C1 segment of cervical spinal cord (tissue), 14 donors: ENCODE results near the gene RAD51B.
"Not testable (repeated sequence)": the region's sequence is repeated elsewhere in the genome, so short reads cannot be mapped to it uniquely, and the experiment has no call there.

Experiments
- DNase-seq, 14 donors: peaks; one replicate each; lab custom pipeline; 2025; lab: John Stamatoyannopoulos, UW

Gene RAD51B

DNA sequence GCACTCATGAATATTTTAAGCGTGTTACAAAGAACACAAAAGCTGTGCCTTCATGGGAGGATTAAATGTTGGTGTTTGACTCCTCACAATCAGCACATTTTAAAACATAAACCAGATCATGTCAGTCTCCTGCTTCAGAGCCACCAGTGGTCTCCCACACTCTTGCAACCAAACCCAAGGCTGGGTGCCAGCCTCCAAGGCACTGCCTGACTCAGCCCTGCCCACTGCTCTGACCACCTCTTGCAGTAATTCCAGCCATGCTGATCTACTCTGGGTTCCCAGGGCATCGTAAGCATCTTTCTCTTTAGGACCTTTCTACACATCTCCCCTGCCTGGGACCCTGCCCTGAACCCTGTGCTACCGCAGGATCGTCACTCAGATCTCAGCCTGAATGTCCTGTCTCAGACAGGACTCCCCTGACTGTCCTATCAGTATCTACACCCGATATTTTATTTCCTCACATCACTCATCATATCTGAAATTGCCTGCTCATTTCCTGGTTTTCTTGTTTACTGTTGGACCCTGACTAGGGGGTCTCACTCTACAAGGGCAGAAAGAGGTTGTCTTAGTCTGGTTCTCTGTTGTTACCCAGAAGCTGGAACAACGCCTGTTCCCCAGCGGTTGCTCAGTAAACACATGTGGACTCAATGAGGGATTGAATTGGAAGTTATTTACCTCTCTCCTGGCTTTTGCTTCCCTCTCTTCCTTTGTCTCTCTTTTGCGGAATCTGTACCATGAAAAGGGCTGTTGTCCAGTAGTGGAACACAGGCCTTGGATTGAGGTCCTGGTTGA, 449.8 kb downstream of the RAD51B start:
- DNase-seq: no peak

- DNase-seq: no peak
These were observed 450.8 kb downstream of the RAD51B start for GRCh38 chr14:68270342-68270741.

- DNase-seq: no peak
These were observed 452.4 kb downstream of the RAD51B start for GRCh38 chr14:68271913-68272391.

DNA sequence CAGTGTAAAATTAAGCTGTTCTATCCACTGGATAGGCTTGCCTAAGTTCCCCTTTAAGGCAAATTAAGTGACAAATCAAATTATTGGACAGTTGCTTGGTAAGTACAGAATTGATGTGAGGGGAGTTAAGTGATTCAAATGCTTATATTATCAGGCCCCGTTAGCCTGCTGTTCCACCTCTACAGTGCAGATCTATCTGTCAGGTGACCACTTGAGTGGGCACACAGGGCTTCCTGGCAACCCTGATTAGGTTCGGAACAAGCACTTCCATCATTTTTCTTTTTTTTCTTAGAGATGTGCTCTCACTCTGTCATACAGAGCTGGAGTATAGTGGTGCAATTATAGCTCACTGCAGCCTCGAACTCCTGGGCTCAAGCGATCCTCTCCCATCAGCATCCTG, 453.8 kb downstream of the RAD51B start:
- no peak for DNase-seq

- DNase-seq: no peak
These were observed 455.1 kb downstream of the RAD51B start for GRCh38 chr14:68274725-68275124.

DNA sequence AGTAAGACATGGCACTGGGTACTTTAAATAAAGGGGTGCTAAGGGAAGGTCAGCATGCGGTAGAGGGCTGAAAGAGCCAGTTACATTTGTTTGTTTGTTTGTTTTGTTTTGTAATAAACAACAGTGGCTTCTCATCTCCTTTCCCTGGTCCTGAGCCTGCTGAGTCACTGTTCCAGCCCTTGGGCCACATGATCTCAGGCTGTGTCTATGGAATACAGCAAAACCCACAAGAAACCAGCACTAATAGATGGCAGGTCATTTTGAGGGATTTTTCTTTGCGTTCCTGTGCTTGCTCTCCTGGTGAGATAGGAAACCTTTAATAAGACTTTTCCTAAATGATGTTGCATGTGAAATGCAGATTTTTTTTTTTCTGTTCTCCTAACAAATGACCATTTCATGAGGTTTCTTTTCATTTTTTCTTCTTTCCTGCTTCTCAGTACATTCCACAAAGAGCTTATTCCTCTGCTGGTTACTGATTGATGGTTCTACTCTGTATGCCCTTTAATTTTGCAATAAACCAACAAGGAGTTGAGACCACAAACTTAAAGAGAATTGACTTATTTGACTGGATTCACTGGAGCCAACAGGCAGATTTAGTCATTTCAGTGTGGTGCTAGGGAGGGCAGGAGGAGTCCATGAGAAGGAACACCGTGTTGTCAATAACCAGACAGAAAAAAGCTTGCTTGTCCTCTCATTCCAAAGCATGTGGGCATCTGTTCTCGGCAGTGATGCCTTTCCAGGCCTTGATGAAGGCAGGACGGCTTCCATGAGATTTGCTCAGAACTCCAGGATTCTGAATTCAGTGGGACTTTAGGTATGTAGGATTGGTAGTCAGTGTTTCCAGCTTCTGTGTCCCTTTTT, 459.2 kb downstream of the RAD51B start:
- DNase-seq: peak in 1 of 14 donors; percentile 40

- no peak for DNase-seq
These were observed 459.8 kb downstream of the RAD51B start for GRCh38 chr14:68279437-68279720.

- DNase-seq: no peak
These were observed 460.2 kb downstream of the RAD51B start for GRCh38 chr14:68279777-68280233.

GRCh38 chr14:68281497-68281896, 461.9 kb downstream of the RAD51B start:
- no peak for DNase-seq

GRCh38 chr14:68282479-68283377, 463.1 kb downstream of the RAD51B start:
- no peak for DNase-seq

DNA sequence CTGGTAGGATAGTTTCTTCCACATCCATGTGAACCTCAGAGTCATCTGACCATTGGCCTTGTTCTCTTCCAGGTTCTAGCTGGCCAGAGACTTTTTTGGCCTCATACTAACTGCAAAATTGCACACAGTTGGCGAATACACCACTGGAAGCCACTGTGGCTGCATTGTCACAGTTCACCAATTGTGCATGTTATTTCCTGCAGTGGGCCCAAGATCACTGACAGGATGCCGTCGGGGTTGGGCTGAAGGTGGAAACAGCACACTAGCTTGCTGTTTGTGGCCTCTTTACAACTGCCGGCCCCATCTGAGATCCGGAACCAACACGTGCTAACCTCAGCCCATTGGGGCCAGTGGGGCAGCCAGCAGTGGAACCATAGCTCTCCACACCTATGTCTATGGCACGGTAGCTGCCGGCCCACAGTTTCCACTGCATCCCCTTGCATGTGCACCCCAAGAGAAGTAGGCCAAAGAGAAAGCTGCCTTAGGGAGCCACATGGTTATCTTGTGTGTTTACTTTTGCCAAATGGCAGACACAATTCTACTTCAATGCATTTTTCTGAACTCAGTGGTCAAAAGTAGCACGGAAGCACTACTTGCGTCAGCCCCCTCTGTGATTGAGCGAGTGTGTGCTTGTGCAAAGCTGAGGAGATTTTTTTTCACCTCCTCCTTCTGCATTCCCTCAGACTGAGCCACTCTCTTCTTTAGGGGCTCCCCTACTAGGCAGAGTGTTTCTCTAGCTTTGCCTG, 464.0 kb downstream of the RAD51B start:
- no peak for DNase-seq

- DNase-seq: no peak
These were observed 464.8 kb downstream of the RAD51B start for GRCh38 chr14:68284333-68284732.

DNA sequence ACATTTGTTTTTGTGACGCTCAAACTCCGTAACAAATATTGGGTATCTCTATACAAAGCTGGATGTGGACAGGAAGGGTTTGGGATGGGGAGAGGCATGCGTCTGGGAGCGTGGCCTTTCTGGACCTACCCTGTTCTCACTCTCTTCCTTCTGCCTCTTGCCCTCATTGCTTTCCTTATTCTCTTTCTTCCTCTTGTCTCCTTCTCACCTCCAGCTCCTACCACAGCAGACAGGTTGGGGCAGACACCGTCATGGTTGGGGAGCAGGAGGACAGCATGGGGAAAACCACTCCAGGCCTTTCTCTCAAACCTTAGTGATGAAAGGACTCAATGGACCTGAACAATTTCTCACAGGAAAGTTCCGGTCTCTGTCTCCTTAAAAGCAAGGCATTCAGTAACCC, 465.3 kb downstream of the RAD51B start:
- DNase-seq: no peak

GRCh38 chr14:68285421-68286179, 466.0 kb downstream of the RAD51B start:
- DNase-seq: no peak

GRCh38 chr14:68286667-68287066, 467.1 kb downstream of the RAD51B start:
- no peak for DNase-seq

GRCh38 chr14:68289452-68289851, 469.9 kb downstream of the RAD51B start:
- DNase-seq: not testable (repeated sequence)

DNA sequence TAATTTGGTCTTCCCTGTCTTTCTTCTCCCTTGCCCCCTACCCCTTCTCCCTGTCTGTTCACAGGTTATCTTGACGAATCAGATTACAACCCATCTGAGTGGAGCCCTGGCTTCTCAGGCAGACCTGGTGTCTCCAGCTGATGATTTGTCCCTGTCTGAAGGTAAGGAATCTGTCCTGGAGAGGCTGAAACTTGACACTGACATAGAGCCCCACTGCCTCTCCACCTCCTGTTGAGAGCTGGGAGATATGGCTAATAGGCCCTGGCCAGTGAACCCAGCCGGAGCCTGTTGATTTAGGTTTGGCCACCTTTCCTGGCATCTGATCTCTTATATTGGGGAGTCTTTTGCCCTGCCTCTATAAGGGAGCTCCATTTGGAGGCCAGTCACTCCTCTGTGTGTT, 472.2 kb downstream of the RAD51B start:
- no peak for DNase-seq

- no peak for DNase-seq
These were observed 473.0 kb downstream of the RAD51B start for GRCh38 chr14:68292441-68293215.

- DNase-seq: peak in 1 of 14 donors; percentile 20
These were observed 473.8 kb downstream of the RAD51B start for GRCh38 chr14:68293404-68293803.
